KOPT-K1 (cell line): ENCODE data around the gene USF3.

Experiments
- H3K27ac ChIP-seq: fragments of 200-600 bp; sonication (generic); 2 replicates; pipeline ENCODE4 v1.5.1; 2016; ENCODE audit warnings: antibody characterized with exemption, mild to moderate bottlenecking, low read depth, low read length; ENCODE audit not compliant: poor library complexity, severe bottlenecking
- H3K36me3 ChIP-seq: fragments of 200-600 bp; sonication (generic); 2 replicates; pipeline ENCODE4 v1.5.1; 2017; ENCODE audit warnings: antibody characterized with exemption, mild to moderate bottlenecking, low read length, moderate library complexity; ENCODE audit not compliant: insufficient read depth
- H3K9me3 ChIP-seq: fragments of 200-600 bp; sonication (generic); 2 replicates; pipeline ENCODE4 v1.5.1; 2017; ENCODE audit warnings: antibody characterized with exemption, low read length, mild to moderate bottlenecking; ENCODE audit not compliant: insufficient read depth, poor library complexity, severe bottlenecking

The USF3 gene

DNA sequence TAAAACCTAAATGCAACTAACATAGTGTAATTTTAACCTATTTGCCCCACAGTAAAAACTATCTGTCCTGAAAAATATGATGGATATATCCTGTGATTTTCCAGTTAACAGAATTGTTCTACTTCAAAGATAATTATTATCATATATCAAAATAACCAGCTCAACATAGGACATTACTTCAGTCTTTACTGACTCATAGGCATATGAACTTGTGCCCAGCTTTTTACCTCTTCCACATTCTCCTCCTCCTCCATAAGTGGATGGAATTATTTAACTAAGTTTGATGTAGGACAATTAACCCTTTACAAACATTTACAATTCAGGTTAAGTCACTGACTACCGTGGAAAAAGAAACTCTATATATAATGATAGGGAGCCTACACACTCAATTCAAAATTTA, 22.9 kb upstream of the USF3 start:
- no peaks in the 10 kb centered on the region for H3K9me3 ChIP-seq
- H3K36me3 ChIP-seq, result peaks cover 96% of the 10 kb centered on the region
- no peak overlapping the region for H3K27ac ChIP-seq

DNA sequence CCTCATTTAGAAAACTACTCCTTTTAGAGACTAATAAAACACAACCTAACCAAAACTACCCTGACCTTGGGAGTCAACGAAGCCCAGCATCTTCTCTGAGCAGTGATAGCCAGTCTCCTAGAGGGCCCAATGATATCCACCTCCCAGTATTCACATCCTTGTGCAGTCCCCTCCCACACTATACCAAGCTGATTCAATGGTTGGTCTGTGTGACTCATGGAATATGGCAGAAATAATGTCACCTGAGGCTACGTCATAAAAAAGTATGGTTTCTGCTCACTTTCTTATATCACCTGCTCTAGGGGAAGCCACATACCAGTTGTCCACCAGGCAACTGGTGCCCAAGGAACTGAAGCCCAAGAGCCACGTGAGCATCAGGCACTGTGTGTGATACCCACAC, 21.4 kb upstream of the USF3 start:
- Histone ChIP-seq H3K27ac (no peak overlapping the region), H3K9me3 (no peaks in the 10 kb centered on the region), H3K36me3 (peaks cover 82% of the 10 kb centered on the region)

DNA sequence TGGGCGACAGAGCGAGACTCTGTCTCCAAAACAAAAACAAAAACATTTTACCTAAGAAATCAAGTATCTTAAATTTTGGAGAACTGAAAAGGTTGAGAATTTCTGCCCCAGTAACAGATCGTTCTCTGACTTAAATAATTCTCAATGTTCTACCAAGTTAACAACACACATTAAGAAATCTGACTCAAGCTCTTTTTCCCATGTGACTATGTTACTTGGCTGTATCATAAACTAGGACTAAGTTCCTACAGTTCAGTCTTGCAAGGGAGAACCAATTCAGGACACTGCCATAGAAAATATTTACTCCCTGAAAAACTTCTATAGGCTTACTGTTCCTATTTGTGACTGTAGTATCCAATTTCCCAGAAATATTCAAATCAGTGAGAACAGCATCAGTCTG, 20.9 kb upstream of the USF3 start:
- peaks cover 77% of the 10 kb centered on the region for H3K36me3 ChIP-seq
- H3K9me3 ChIP-seq, result no peaks in the 10 kb centered on the region
- no peak overlapping the region for H3K27ac ChIP-seq

DNA sequence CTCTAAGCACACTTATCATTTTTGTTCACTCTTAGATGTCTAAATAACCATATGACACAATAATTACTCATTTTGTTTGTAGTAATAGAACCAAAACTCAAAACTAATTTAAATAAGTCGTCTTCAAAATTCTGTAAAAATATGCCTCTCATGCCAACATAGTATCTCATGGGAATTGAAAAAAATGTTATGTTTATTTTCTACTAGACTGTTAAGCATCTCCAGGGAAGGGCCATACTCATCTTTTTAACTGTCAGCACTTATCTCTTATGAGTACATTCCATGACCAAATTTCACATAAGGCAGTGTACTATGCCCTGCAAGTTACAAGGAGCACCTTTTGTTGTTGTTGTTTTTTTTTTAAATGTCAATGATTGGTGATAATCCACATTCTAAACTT, 18.3 kb upstream of the USF3 start:
- no peak overlapping the region for H3K27ac ChIP-seq
- H3K9me3 ChIP-seq, result no peaks in the 10 kb centered on the region
- peaks cover 50% of the 10 kb centered on the region for H3K36me3 ChIP-seq

DNA sequence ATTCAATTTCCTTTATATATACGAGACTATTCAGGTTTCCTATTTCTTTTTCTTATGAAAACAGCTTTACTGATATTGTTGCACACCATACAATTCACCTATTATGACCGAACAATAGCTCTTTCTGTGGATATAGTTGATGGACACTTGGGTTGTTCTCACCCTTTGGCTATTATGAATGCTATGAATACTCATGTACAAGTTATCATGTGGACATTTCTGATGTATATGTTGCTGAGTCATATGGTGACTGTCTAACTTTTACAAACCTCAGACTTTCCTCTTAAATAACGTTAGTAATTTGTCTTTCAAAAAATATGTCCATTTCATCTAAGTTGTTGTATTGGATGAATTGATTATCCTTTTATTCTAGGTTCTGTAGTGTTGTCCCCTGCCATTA, 15.7 kb upstream of the USF3 start:
- Histone ChIP-seq H3K36me3 (peaks cover 25% of the 10 kb centered on the region), H3K27ac (no peak overlapping the region), H3K9me3 (no peaks in the 10 kb centered on the region)

DNA sequence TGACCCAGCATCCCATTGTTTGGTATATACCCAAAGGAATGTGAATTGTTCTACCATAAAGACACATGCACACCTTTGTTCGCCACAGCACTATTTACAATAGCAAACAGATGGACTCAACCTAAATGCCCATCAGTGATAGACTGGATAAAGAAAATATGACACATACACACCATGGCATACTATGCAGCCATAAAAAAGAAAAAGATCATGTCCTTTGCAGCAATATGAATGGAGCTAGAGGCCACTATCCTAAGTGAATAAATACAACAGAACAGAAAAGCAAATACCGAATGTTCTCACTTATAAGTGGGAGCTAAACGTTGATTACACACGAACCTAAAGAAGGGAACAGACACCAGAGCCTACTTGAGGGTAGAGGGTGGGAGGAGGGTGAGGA, 11.4 kb upstream of the USF3 start:
- Histone ChIP-seq H3K9me3 (no peaks in the 10 kb centered on the region), H3K27ac (no peak overlapping the region), H3K36me3 (no peaks in the 10 kb centered on the region)

DNA sequence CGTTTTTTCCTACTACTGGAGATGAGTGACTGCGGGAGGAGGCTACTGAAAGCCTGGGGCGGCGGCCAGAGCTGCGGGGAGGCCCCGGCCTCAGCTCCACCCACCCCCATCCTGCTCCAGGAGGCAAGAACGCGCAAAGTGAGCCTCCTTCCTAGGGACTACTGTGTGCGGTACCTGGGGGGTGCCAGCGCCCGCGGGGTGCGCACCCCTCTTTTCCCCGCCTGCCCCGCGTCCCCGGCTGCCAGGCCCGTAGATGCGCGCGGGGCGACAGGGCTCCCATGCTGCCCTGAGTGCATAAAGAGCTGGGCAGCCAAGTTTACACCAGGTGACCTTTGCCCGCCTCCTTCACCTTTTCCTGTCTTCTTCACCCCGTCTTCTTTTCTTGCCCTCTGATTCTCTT, 2.5 kb upstream of the USF3 start:
- no peak overlapping the region for H3K27ac ChIP-seq
- H3K9me3 ChIP-seq, result no peaks in the 10 kb centered on the region
- H3K36me3 ChIP-seq, result no peaks in the 10 kb centered on the region

DNA sequence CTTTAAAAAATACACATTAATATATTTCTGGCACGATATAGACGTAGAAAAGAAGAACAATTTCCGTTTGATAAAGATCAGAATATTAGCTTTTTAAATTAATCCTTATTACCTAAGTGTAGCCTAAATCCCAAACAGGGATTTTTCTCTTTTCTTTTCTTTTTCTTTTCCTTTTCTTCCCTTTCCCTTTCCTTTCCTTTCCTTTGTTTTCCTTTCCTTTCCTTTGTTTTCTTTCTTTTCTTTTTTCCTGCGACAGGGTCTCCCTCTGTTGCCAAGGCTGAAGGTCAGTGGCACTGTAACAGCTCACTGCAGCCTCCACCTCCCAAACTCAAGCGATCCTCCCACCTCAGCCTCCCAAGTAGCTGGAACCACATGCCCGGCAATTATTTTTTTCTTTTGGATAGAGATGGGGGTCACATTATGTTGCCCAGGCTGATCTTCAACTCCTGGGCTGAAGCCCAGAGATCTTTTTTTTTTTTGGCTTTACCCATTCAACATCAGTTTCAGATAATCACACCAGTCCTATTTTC, 1.8 kb upstream of the USF3 start:
- Histone ChIP-seq H3K9me3 (no peaks in the 10 kb centered on the region), H3K36me3 (no peaks in the 10 kb centered on the region), H3K27ac (no peak overlapping the region)

DNA sequence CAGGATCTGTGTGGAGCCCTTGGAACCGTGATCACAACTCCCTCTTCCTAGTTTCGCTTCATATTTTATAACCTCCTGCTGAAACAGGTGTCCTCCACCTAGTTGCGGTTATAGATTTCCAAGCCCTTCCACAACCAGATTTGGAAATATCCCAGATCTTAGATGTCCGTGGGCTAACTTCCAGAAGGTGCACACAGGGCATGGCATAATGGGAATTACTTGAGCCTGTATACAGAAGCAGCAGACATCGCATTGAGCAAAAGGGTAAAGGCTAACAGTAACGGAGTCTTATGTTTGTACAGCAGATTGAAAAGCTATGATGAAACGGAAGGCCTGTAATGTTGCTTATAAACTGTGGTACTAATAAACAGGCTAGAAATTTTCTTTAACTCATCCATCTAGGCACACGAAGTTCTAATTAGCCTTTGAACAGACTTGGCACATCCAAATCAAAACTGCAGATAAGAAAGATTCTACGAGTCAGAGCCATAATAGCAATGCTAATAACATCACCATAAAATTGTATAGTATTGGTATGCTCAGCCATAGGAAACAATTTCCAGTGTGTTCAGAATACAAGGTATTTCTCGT, 1.2 kb upstream of the USF3 start:
- H3K27ac ChIP-seq, result peak overlapping the region; percentile 83
- no peaks in the 10 kb centered on the region for H3K9me3 ChIP-seq
- no peaks in the 10 kb centered on the region for H3K36me3 ChIP-seq

DNA sequence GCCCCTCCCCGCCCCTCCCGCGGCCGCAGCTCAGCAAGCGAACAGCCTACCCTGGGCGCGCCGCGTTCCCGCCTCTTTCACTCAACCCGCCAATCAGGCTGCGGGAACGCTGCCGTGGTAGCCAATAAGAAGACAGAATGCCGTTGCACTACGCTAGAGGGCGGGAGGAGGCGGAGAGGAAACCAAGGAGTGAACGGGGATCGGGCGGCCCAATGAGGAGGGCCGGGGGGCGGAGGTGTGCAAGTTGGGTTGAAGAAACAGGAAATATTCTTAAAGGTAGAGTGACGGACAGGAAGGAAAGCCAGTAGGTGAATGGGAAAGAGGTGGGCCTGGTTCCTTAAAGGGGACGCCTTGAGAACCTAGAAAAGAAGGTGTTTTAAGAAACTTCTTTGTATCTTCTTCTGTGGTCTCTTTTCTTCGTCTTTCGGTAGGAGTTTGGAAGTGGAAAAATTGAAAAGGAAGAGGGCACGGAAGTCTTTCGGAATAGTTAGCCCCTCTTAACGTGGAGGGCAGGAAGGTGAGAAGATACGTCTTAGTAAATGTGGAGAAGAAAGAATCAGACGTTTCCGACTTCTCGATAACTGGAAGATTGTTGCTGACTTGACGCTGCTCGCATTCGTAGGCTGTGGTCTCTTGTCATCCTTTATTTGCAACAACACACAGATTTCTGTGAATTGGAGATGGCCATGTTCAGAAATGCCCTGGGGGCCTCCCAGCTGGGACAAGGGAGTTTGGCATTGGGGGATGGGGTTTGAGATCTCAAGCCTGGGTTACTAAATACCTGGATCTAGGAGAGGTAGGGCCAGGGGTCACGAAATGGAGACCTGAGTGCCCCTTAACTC, 437 bp upstream of the USF3 start:
- peak overlapping the region; percentile 83 for H3K27ac ChIP-seq

DNA sequence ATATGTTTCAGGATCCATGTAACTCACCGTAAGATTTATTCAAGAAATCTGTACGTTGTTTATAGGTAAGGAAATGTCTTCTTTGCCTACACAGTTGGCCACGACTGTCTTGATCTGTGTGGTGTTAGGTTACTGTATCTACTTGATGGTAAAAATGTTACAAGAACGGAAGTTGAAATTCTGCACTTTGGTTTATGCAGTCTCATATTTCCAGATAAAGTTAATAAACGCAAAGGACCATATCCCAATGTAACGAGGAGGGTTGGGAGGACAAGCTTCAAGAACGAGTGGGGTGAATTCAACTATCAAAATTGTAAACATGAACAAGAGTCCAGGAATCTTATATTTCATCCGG, 1.0 kb downstream of the USF3 start:
- H3K27ac ChIP-seq, result peak overlapping the region; percentile 81

More for the DNA sequence above, 437 bp upstream of the USF3 start:
- H3K36me3 ChIP-seq, result no peaks in the 10 kb centered on the region
- no peaks in the 10 kb centered on the region for H3K9me3 ChIP-seq

DNA sequence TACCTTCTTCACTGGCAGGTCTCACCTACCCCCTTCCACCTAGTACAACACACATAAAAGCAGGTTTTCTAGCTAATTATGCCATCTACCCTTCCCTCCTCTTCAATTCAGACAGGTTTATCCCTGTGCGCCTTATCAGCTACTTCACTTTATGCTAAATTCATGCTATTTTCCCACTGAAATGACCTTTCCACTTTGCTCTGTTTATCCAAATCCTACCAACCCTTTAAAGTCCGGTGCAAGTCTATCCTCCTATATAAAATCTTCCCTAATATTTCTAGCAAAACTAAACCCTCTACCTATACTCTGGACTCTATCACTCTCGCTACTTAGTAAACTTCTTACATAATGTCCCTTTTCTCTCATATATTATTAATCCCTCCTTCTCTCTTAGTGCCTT, 6.0 kb downstream of the USF3 start:
- Histone ChIP-seq H3K27ac (no peak overlapping the region), H3K36me3 (peaks cover 4% of the 10 kb centered on the region; the same call in 1 of the 2 replicates), H3K9me3 (peaks cover 7% of the 10 kb centered on the region)

More for the DNA sequence above, 1.0 kb downstream of the USF3 start:
- Histone ChIP-seq H3K36me3 (no peaks in the 10 kb centered on the region), H3K9me3 (no peaks in the 10 kb centered on the region)

DNA sequence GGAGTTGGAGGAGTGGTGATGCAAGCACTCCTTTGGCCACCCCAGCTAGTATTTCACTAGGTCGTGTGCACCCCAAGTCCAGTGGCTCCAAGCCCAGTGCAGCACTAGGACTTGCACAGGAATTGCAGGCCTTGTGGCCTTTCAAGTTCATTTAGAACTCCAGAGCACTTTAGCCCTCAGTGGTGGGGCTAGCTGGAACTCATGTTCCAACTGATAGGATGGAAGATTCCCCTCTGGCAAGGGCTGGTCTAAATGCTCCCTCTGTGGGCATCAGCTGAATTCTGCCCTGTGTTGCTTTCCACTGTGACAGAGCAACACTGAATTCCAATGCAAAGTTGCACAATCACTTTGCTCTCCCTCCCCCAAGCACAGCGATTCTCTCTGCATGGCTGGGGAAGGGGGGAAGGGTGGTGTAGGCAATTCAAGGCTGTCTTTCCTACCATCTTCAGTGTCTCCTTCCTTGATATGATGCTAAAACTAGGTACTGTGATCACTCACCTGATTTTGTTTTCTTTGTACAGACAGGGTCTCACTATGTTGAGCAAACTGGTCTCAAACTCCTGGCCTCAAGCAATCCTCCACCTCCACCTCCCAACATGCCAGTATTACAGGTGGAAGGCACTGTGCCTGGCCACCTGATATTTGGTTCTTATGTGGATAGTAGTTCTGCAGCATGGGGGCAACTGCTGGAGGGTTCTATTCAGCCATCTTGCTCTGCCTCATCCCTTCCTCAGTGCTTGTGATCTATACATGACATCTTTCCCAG, 10.3 kb downstream of the USF3 start:
- Histone ChIP-seq H3K27ac (no peak overlapping the region), H3K9me3 (peaks cover 25% of the 10 kb centered on the region), H3K36me3 (peaks cover 10% of the 10 kb centered on the region; the same call in 1 of the 2 replicates)

DNA sequence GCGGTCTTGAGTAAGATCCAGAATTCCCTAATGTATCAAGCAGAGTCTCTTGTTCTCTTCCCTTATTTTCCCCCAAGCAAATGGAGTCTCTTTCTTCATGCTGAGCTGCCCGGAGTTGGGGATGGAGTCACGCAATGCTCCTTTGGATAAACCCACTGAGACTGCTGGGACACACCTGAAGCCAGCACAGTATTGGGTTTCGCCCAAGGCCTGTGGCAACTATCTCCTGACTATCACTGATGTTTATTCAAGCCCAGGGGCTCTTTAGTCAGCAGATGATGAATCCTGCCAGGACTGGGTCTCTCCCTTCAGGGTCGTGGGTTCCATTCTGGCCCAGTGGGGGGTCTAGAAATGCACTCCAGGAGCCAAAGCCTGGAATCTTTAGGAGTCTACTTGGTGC, 11.3 kb downstream of the USF3 start:
- Histone ChIP-seq H3K36me3 (peaks cover 10% of the 10 kb centered on the region; the same call in 1 of the 2 replicates), H3K9me3 (peaks cover 25% of the 10 kb centered on the region), H3K27ac (no peak overlapping the region)

DNA sequence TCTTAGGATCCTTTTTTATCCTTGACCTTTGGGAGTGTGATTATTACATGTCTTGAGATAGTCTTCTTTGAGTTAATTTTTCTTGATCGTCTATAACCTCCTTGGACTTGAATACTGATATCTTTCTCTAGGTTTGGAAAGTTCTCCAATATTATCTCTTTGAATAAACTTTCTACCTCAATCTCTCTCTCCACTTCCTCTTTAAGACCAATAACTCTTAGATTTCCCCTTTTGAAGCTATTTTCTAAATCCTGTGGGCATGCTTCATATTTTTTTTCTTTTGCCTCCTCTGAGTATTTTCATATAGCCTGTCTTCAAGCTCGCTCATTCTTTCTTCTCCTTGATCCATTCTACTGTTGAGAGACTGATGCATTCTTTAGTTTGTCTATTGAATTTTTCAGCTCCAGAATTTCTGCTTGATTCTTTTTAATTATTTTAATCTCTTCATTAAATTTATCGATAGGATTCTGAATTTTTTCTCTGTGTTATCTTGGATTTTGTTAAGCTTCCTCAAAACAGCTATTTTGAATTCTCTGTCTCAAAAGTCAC, 12.1 kb downstream of the USF3 start:
- Histone ChIP-seq H3K36me3 (peaks cover 10% of the 10 kb centered on the region; the same call in 1 of the 2 replicates), H3K9me3 (peaks cover 25% of the 10 kb centered on the region), H3K27ac (no peak overlapping the region)
